ENCODE measurements around the gene RHOG. TPM values are rescaled to one million over a fixed set of nuclear protein-coding genes. Genes with fewer than 3 reads are reported as not detected.
"Not testable (repeated sequence)": the region's sequence is repeated elsewhere in the genome, so short reads cannot be mapped to it uniquely, and the experiment has no call there.

RHOG gene
- total RNA-seq, 4 donors from 2014 or later: 10.5 to 46.9 (median 38.1) TPM

- DNase-seq: no peak
- Histone ChIP-seq H3K9me3 (no peaks in the 10 kb centered on the region), H3K36me3 (no peaks in the 10 kb centered on the region), H3K27ac (no peak overlapping the region), H3K27me3 (no peaks in the 10 kb centered on the region), H3K4me1 (no peaks in the 10 kb centered on the region), H3K4me3 (no peak overlapping the region)
- TF ChIP-seq CTCF (IDR thresholded peaks at IDR 0.05) (no peak), POLR2A (IDR thresholded peaks at IDR 0.05) (no peak)
- intact Hi-C loops (cut with DNase I; ENCODE audit: low total_unique reads): no loop called here
Measured at GRCh38 chr11:3817181-3817800, 23.5 kb downstream of the RHOG start.

GRCh38 chr11:3816673-3817072 is 24.1 kb downstream of the RHOG start:
- no peaks in the 10 kb centered on the region for H3K36me3 ChIP-seq
- no peaks in the 10 kb centered on the region for H3K4me1 ChIP-seq
- H3K27me3 ChIP-seq: no peaks in the 10 kb centered on the region
- no peaks in the 10 kb centered on the region for H3K9me3 ChIP-seq
- intact Hi-C loops (cut with DNase I; ENCODE audit: low total_unique reads): no loop called here
- no peak for DNase-seq
- TF ChIP-seq POLR2A (IDR thresholded peaks at IDR 0.05) (no peak), CTCF (IDR thresholded peaks at IDR 0.05) (no peak)
- no peak overlapping the region for H3K4me3 ChIP-seq
- no peak overlapping the region for H3K27ac ChIP-seq

- no peaks in the 10 kb centered on the region for H3K9me3 ChIP-seq
- H3K27ac ChIP-seq: no peak overlapping the region
- no peak overlapping the region for H3K4me3 ChIP-seq
- no peak for DNase-seq
- H3K4me1 ChIP-seq: no peaks in the 10 kb centered on the region
- intact Hi-C loops (cut with DNase I; ENCODE audit: low total_unique reads): no loop called here
- H3K27me3 ChIP-seq: no peaks in the 10 kb centered on the region
- H3K36me3 ChIP-seq: no peaks in the 10 kb centered on the region
- no peak for TF ChIP-seq POLR2A (IDR thresholded peaks at IDR 0.05)
- no peak for TF ChIP-seq CTCF (IDR thresholded peaks at IDR 0.05)
Measured at GRCh38 chr11:3815845-3816244, 24.9 kb downstream of the RHOG start.

- H3K27me3 ChIP-seq; H3K36me3 ChIP-seq; H3K4me3 ChIP-seq; H3K27ac ChIP-seq; H3K9me3 ChIP-seq; DNase-seq; intact Hi-C loops (cut with DNase I; ENCODE audit: low total_unique reads); H3K4me1 ChIP-seq: not testable (repeated sequence)
Measured at GRCh38 chr11:3814832-3815231, 25.9 kb downstream of the RHOG start.

- H3K27ac ChIP-seq: no peak overlapping the region
- H3K4me3 ChIP-seq: no peak overlapping the region
- TF ChIP-seq POLR2A (IDR thresholded peaks at IDR 0.05) (no peak), CTCF (IDR thresholded peaks at IDR 0.05) (no peak)
- no peaks in the 10 kb centered on the region for H3K27me3 ChIP-seq
- intact Hi-C loops (cut with DNase I; ENCODE audit: low total_unique reads): no loop called here
- no peak for DNase-seq
- peaks cover 0 to 6% of the 10 kb centered on the region in 2 donors for H3K4me1 ChIP-seq
- H3K9me3 ChIP-seq: no peaks in the 10 kb centered on the region
- H3K36me3 ChIP-seq: no peaks in the 10 kb centered on the region
Measured at GRCh38 chr11:3810951-3811350, 29.8 kb downstream of the RHOG start.

- intact Hi-C loops (cut with DNase I; ENCODE audit: low total_unique reads): no loop called here
- H3K4me1 ChIP-seq: peaks cover 0 to 6% of the 10 kb centered on the region in 2 donors
Measured at GRCh38 chr11:3810446-3810845, 30.3 kb downstream of the RHOG start.

More at GRCh38 chr11:3810446-3810845, 30.3 kb downstream of the RHOG start:
- Histone ChIP-seq H3K36me3 (no peaks in the 10 kb centered on the region), H3K9me3 (no peaks in the 10 kb centered on the region), H3K27me3 (no peaks in the 10 kb centered on the region), H3K4me3 (no peak overlapping the region), H3K27ac (no peak overlapping the region)
- no peak for DNase-seq
- no peak for TF ChIP-seq CTCF (IDR thresholded peaks at IDR 0.05)
- no peak for TF ChIP-seq POLR2A (IDR thresholded peaks at IDR 0.05)
